K562 (cell line): ENCODE results near the gene PPP6R1. TPM values are rescaled to one million over a fixed set of nuclear protein-coding genes. Genes with fewer than 3 reads are reported as not detected.
A peak's percentile ranks its signal among the peaks of the same experiment; 100 is the strongest.

Experiments used
- CREBBP ChIP-seq: IDR thresholded peaks from one replicate; pipeline ENCODE4 v1.6.1; 2012; ENCODE audit warnings: low read depth, mild to moderate bottlenecking, control low read depth, inconsistent platforms, low read length
- ETS1 ChIP-seq: conservative IDR thresholded peaks from 2 replicates; pipeline ENCODE4 v1.6.1; 2011; ENCODE audit warnings: low read depth, mild to moderate bottlenecking, low read length; ENCODE audit not compliant: control insufficient read depth
- FOXJ2 ChIP-seq: fragments of 200-800 bp; sonication (Bioruptor generic); IDR thresholded peaks from 2 replicates; pipeline ENCODE4 v1.6.1; 2016; ENCODE audit warnings: missing genetic modification characterization, missing compliant biosample characterization
- HSF4 ChIP-seq: fragments of 250-450 bp; sonication (Bioruptor Pico); IDR thresholded peaks from 2 replicates; pipeline ENCODE4 v2.1.2; 2022; ENCODE audit warnings: mild to moderate bottlenecking, moderate library complexity, borderline replicate concordance
- IRF2 ChIP-seq: sonication (generic); formaldehyde crosslinking; IDR thresholded peaks from 2 replicates; pipeline ENCODE4 v1.8.1; 2022; ENCODE audit warnings: mild to moderate bottlenecking, missing genetic modification reagents
- MTA3 ChIP-seq: fragments of 450-650 bp; formaldehyde crosslinking; IDR thresholded peaks from 2 replicates; pipeline ENCODE4 v1.6.1; 2017; ENCODE audit warnings: mild to moderate bottlenecking, borderline replicate concordance
- MTF1 ChIP-seq: fragments of 250-450 bp; sonication (Bioruptor Pico); IDR thresholded peaks from 2 replicates; pipeline ENCODE4 v1.9.0; 2021; ENCODE audit warnings: moderate library complexity, mild to moderate bottlenecking, inconsistent platforms, borderline replicate concordance
- NCOA1 ChIP-seq: fragments of 450-650 bp; IDR thresholded peaks from 2 replicates; pipeline ENCODE4 v1.6.1; 2016; ENCODE audit warnings: low read depth
- NCOA4 ChIP-seq: fragments of 450-650 bp; IDR thresholded peaks from 2 replicates; pipeline ENCODE4 v1.6.1; 2018; ENCODE audit warnings: mild to moderate bottlenecking; ENCODE audit not compliant: partially characterized antibody
- PURB ChIP-seq: sonication (generic); formaldehyde crosslinking; IDR thresholded peaks from 2 replicates; pipeline ENCODE4 v1.9.0; 2021; ENCODE audit warnings: low read depth, mild to moderate bottlenecking, missing genetic modification reagents
- ZNF76 ChIP-seq: fragments of 250-450 bp; sonication (Bioruptor Pico); IDR thresholded peaks from 2 replicates; pipeline ENCODE4 v1.4.0; 2020; ENCODE audit warnings: mild to moderate bottlenecking, moderate library complexity, borderline replicate concordance
- polyA plus RNA-seq, 8 experiments: library from polyadenylated mRNA; depleted of rRNA in 4 of 8; stranded (reverse) in 5 of 8; unstranded in 3 of 8; fragments of >200 nt; fragmentation: Nextera tagmentation in 2 of 8; fragmentation: Illumina TruSeq in 1 of 8; extraction: Ambion mirVana in 2 of 8; extraction: Trizol in 1 of 8; gene quantifications; 2 replicates each; pipeline versions ENCODE4 v1.2.1 to v1.2.3, GENCODE V29; 2011 to 2014; ENCODE audit warnings: inconsistent platforms in 1 of 8, missing spikeins in 1 of 8
- total RNA-seq, 7 experiments: library from RNA; depleted of rRNA in 6 of 7; stranded (reverse); fragments of >200 nt in 6 of 7; fragmentation: Illumina TruSeq in 2 of 7; extraction: Trizol in 2 of 7; gene quantifications; 2 replicates each; pipeline versions ENCODE4 v1.2.1 to v1.2.3, GENCODE V29; 2011 to 2021; ENCODE audit warnings: low replicate concordance in 1 of 7
- TF ChIP-seq, protein P1 (sequence below): fragments of 250-450 bp; sonication (Bioruptor Pico); IDR thresholded peaks from 2 replicates; pipeline ENCODE4 v1.5.0; 2021
- TF ChIP-seq, protein P2 (sequence below): fragments of 200-800 bp; sonication (Bioruptor generic); IDR thresholded peaks from 2 replicates; pipeline ENCODE4 v1.6.1; 2017; ENCODE audit warnings: missing genetic modification characterization, missing compliant biosample characterization
- TF ChIP-seq, protein P3 (sequence below), 2 experiments: fragments of 450-650 bp; IDR thresholded peaks; 2 replicates each; pipeline ENCODE4 v1.6.1; 2016; ENCODE audit warnings: mild to moderate bottlenecking in 2 of 2, borderline replicate concordance in 1 of 2, low read depth in 1 of 2, moderate library complexity in 1 of 2

PPP6R1 gene
- total and polyA plus RNA-seq, 9 of the 15 experiments (the other 6 are each of a cell fraction or from before 2014, with no cell fraction given) = 0.48 to 135 (median 37.2) TPM

GRCh38 chr19:55206664-55207500, 51.9 kb downstream of the PPP6R1 start (continued):
- peak; percentile 33; the same call in 1 of the 2 replicates for TF ChIP-seq NCOA1
- TF ChIP-seq, protein P1, sequence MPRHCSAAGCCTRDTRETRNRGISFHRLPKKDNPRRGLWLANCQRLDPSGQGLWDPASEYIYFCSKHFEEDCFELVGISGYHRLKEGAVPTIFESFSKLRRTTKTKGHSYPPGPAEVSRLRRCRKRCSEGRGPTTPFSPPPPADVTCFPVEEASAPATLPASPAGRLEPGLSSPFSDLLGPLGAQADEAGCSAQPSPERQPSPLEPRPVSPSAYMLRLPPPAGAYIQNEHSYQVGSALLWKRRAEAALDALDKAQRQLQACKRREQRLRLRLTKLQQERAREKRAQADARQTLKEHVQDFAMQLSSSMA (CRISPR knock-in tag) = no peak
- no peak for TF ChIP-seq ZNF76 (CRISPR knock-in tag)
- TF ChIP-seq, protein P2, sequence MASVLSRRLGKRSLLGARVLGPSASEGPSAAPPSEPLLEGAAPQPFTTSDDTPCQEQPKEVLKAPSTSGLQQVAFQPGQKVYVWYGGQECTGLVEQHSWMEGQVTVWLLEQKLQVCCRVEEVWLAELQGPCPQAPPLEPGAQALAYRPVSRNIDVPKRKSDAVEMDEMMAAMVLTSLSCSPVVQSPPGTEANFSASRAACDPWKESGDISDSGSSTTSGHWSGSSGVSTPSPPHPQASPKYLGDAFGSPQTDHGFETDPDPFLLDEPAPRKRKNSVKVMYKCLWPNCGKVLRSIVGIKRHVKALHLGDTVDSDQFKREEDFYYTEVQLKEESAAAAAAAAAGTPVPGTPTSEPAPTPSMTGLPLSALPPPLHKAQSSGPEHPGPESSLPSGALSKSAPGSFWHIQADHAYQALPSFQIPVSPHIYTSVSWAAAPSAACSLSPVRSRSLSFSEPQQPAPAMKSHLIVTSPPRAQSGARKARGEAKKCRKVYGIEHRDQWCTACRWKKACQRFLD (CRISPR knock-in tag) = no peak
- TF ChIP-seq NCOA4 = no peak
- TF ChIP-seq, protein P3, sequence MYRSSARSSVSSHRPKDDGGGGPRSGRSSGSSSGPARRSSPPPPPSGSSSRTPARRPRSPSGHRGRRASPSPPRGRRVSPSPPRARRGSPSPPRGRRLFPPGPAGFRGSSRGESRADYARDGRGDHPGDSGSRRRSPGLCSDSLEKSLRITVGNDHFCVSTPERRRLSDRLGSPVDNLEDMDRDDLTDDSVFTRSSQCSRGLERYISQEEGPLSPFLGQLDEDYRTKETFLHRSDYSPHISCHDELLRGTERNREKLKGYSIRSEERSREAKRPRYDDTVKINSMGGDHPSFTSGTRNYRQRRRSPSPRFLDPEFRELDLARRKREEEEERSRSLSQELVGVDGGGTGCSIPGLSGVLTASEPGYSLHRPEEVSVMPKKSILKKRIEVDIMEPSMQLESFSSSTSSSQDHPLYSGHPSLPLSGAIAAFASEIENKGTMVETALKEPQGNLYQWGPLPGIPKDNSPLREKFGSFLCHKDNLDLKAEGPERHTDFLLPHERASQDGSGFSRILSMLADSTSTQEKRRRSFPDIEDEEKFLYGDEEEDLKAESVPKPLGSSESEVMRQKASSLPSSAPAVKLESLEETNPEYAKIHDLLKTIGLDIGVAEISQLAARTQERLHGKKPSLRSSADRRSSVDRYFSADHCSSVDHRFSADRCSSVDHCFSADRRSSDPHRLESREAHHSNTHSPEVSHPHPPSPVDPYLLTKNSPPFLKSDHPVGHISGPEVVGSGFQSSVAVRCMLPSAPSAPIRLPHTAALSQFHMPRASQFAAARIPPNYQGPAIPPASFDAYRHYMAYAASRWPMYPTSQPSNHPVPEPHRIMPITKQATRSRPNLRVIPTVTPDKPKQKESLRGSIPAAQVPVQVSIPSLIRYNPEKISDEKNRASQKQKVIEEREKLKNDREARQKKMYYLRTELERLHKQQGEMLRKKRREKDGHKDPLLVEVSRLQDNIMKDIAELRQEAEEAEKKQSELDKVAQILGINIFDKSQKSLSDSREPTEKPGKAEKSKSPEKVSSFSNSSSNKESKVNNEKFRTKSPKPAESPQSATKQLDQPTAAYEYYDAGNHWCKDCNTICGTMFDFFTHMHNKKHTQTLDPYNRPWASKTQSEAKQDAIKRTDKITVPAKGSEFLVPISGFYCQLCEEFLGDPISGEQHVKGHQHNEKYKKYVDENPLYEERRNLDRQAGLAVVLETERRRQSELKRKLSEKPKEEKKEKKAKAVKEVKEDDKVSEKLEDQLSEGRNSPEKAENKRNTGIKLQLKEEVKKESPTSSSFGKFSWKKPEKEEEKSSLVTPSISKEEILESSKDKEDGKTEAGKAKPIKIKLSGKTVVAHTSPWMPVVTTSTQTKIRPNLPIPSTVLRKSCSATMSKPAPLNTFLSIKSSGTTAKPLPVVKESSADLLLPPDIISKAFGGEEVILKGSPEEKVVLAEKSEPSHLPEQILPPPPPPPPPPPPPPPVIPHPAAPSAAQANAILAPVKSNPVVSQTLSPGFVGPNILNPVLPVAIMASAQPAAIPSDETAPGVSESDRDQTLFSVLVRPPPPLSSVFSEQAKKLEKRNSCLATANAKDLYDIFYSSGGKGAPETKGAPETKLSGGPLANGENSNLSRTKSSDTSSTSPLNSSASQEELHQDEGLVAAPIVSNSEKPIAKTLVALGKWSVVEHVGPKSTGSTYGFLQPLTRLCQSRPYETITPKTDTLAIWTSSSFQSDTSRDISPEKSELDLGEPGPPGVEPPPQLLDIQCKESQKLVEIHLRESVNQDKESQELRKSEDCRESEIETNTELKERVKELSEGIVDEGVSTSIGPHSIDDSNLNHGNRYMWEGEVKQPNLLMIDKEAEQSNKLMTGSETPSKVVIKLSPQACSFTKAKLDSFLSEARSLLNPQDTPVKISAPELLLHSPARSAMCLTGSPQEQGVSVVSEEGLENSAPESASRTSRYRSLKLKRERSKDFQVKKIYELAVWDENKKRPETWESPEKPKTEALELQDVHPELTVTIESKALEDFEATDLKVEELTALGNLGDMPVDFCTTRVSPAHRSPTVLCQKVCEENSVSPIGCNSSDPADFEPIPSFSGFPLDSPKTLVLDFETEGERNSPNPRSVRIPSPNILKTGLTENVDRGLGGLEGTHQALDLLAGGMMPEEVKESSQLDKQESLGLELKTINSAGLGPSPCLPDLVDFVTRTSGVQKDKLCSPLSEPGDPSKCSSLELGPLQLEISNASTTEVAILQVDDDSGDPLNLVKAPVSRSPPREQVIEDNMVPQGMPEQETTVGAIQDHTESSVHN (IDR thresholded peaks at IDR 0.05; ENCODE audit: borderline replicate concordance in 1 of 2, low read depth in 1 of 2) = no peak
- TF ChIP-seq MTA3 = peak; percentile 85
- TF ChIP-seq ETS1 = 0 out of 2 replicates have a peak, but pooled peaks have one; percentile 61
- no peak for TF ChIP-seq HSF4
- no peak for TF ChIP-seq IRF2 (CRISPR knock-in tag)
- no peak for TF ChIP-seq MTF1
- no peak for TF ChIP-seq CREBBP
- TF ChIP-seq FOXJ2 (tag) = no peak
- no peak for TF ChIP-seq PURB
